Fibroblast of villous mesenchyme (primary cell): ENCODE results near the gene MCCC2. TPM values are rescaled to one million over a fixed set of nuclear protein-coding genes. Genes with fewer than 3 reads are reported as not detected.

Experiments
- DNase-seq: peaks from one replicate; pipeline ENCODE4 v3.0.0-alpha.2; 2010; ENCODE audit warnings: low read depth
- H3K4me3 ChIP-seq: 2 replicates; pipeline ENCODE4 v1.5.1; 2011; ENCODE audit warnings: low read depth, mild to moderate bottlenecking, low read length
- CTCF ChIP-seq: IDR thresholded peaks from 2 replicates; pipeline ENCODE4 v1.5.1; 2012; ENCODE audit warnings: low read depth, mild to moderate bottlenecking, low read length; ENCODE audit not compliant: insufficient read depth
- total RNA-seq: library from RNA; depleted of rRNA; stranded (reverse); fragments of >200 nt; gene quantifications from 2 replicates; pipeline ENCODE4 v1.2.3, GENCODE V29; 2012

Gene MCCC2
- total RNA-seq, 1 donor = 25.9 TPM

- no peak for DNase-seq
- no peak for TF ChIP-seq CTCF
- no peak overlapping the region for H3K4me3 ChIP-seq
These were observed 28.7 kb downstream of the MCCC2 start for GRCh38 chr5:71615809-71616208.

- TF ChIP-seq CTCF = no peak
- DNase-seq = no peak
- no peak overlapping the region for H3K4me3 ChIP-seq
These were observed 33.5 kb downstream of the MCCC2 start for GRCh38 chr5:71620630-71621029.

GRCh38 chr5:71621268-71621667, 34.1 kb downstream of the MCCC2 start:
- DNase-seq = no peak
- H3K4me3 ChIP-seq = no peak overlapping the region
- no peak for TF ChIP-seq CTCF

GRCh38 chr5:71621741-71622140, 34.6 kb downstream of the MCCC2 start:
- no peak for DNase-seq
- TF ChIP-seq CTCF = no peak
- H3K4me3 ChIP-seq = no peak overlapping the region

- DNase-seq = no peak
- H3K4me3 ChIP-seq = no peak overlapping the region
- no peak for TF ChIP-seq CTCF
These were observed 36.2 kb downstream of the MCCC2 start for GRCh38 chr5:71623221-71623794.

- no peak for DNase-seq
- TF ChIP-seq CTCF = no peak
- H3K4me3 ChIP-seq = no peak overlapping the region
These were observed 42.8 kb downstream of the MCCC2 start for GRCh38 chr5:71629950-71630349.

- no peak for TF ChIP-seq CTCF
- no peak for DNase-seq
- H3K4me3 ChIP-seq = no peak overlapping the region
These were observed 43.9 kb downstream of the MCCC2 start for GRCh38 chr5:71631070-71631469.
